Activated CD4-positive, alpha-beta T cell treated with anti-CD3 and anti-CD28 coated beads, Interleukin-2, amount 10 ng/mL, durations not matched to agents 7 days and 5 days (primary cell): ENCODE data around the gene FAT2. TPM values are rescaled to one million over a fixed set of nuclear protein-coding genes. Genes with fewer than 3 reads are reported as not detected.

Source experiments
- CTCF ChIA-PET: fragments of 350-600 bp; sonication (Branson Sonifier 250); formaldehyde crosslinking; loops from one replicate; lab custom pipeline; 2021; ENCODE audit warnings: antibody characterized with exemption; lab: Charles Lee
- POLR2A ChIA-PET: fragments of 350-600 bp; sonication (Branson Sonifier 250); formaldehyde crosslinking; loops from one replicate; lab custom pipeline; 2021; ENCODE audit warnings: antibody characterized with exemption; lab: Charles Lee
- DNase-seq: peaks from one replicate; pipeline ENCODE4 v3.0.0-alpha.2; 2020
- H3K27ac Mint-ChIP-seq: one replicate; pipeline ENCODE4 v1.8.0; 2021; ENCODE audit warnings: mild to moderate bottlenecking, moderate library complexity, mixed read lengths
- H3K27me3 Mint-ChIP-seq: one replicate; pipeline ENCODE4 v1.8.0; 2021; ENCODE audit warnings: mixed read lengths
- H3K36me3 Mint-ChIP-seq: one replicate; pipeline ENCODE4 v1.8.0; 2021; ENCODE audit warnings: low read depth, mixed read lengths
- H3K4me1 Mint-ChIP-seq: one replicate; pipeline ENCODE4 v1.8.0; 2021; ENCODE audit warnings: mixed read lengths
- H3K4me3 Mint-ChIP-seq: one replicate; pipeline ENCODE4 v1.8.0; 2021; ENCODE audit warnings: mild to moderate bottlenecking, moderate library complexity, mixed read lengths
- H3K9me3 Mint-ChIP-seq: one replicate; pipeline ENCODE4 v1.8.0; 2021; ENCODE audit warnings: mixed read lengths
- total RNA-seq, 2 experiments: library from RNA; stranded (reverse); gene quantifications; one replicate each; pipeline ENCODE4 v1.2.3, GENCODE V29; 2021

FAT2 gene
- total RNA-seq, 2 experiments from 2014 or later: not detected

DNA sequence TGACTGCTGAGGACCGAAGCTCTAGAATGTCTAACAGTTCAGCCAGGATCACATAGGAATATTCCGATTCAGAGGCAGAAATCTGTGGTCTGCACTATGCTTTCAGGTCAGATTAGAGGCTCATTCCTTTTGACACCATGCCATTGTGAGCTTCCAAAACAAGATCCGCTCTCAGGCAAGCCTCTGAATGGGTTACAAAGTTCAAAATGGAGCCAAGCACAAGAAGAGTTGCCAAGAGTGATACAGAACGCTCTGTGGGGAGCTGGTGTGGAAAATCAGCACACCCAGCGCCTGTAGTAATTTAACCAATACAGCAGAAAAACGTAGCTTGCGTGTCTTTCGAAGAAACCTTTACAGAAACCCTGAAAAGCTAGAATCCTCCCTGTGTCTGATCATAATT, 33.3 kb upstream of the FAT2 start:
- H3K27ac Mint-ChIP-seq: no peak overlapping the region
- no peaks in the 10 kb centered on the region for H3K27me3 Mint-ChIP-seq
- no peaks in the 10 kb centered on the region for H3K9me3 Mint-ChIP-seq
- H3K4me1 Mint-ChIP-seq: no peaks in the 10 kb centered on the region
- H3K36me3 Mint-ChIP-seq: no peaks in the 10 kb centered on the region
- no peak overlapping the region for H3K4me3 Mint-ChIP-seq
- no peak for DNase-seq
- POLR2A ChIA-PET: no interaction called here
- CTCF ChIA-PET: interaction anchor here (1.1 to 1.9 kb wide), 3 partner anchors 12 to 136 kb away, joined by 3 to 6 read pairs (median 4); no protein-coding TSS in a partner anchor

DNA sequence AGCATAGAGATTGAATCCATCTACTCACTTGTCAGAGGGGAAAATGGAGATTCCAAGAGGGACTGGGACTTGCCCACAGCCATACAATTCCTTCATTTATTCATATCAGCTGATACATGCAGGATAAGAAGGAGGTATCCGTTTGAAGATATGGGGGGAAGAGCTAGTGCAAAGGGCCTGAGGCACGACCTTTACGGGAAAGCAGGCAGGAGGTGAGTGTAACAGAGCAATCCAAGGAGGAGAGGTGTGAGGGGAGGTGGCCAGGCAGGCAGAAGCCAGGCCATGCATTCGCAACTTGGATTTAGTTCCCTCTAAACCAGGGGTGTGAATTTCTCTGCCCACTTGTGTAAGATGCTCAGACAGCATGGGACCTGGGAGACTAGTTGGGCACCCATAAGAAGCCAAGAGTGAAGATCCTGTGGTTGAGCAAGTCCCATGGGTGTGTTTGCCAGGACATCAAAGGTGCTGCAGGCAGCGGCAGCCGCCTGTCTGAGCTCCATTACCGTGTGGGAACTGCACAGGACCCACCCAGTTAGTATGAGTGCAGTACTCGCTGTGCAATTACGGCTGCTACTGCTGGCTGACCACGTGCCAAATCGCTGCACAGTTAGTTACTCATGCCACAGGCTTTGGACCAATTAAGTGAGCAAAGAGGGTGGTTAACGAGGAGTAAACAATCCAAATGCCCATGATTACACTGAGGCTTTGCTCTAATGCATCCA, 31.4 kb upstream of the FAT2 start:
- H3K9me3 Mint-ChIP-seq: no peaks in the 10 kb centered on the region
- no peak overlapping the region for H3K27ac Mint-ChIP-seq
- ChIA-PET CTCF (interaction anchor here (1.3 to 1.8 kb wide), 2 partner anchors 8 to 17 kb away, joined by 3 to 5 read pairs; no protein-coding TSS in a partner anchor), POLR2A (no interaction called here)
- DNase-seq: no peak
- H3K4me1 Mint-ChIP-seq: no peaks in the 10 kb centered on the region
- H3K4me3 Mint-ChIP-seq: no peak overlapping the region
- no peaks in the 10 kb centered on the region for H3K36me3 Mint-ChIP-seq
- no peaks in the 10 kb centered on the region for H3K27me3 Mint-ChIP-seq

DNA sequence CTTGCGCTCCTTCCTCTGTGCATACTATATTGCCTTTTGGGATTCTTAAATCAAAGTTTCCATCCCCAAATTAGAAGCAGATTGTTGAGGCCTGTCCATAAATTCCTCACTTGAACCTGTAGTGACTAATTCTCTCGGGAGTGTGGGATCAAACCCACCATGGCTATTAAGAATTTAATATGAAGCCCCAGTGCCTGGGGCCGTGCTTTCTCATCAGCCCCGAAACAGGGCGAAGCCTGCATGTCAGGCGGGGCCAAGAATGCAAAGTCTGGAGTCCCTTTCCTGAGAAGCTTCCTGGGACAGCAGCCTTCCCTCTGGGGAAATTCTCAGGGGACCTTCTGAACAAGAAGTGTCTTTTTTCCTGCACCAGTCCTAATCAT, 29.3 kb upstream of the FAT2 start:
- Mint-ChIP-seq H3K4me1 (peaks cover 4% of the 10 kb centered on the region), H3K27me3 (peaks cover 3% of the 10 kb centered on the region), H3K4me3 (no peak overlapping the region), H3K36me3 (no peaks in the 10 kb centered on the region), H3K27ac (no peak overlapping the region), H3K9me3 (no peaks in the 10 kb centered on the region)
- CTCF ChIA-PET: interaction anchor here (1.2 kb wide), 1 partner anchor 9 kb away, joined by 3 read pairs; no protein-coding TSS in a partner anchor
- DNase-seq: no peak
- POLR2A ChIA-PET: no interaction called here

DNA sequence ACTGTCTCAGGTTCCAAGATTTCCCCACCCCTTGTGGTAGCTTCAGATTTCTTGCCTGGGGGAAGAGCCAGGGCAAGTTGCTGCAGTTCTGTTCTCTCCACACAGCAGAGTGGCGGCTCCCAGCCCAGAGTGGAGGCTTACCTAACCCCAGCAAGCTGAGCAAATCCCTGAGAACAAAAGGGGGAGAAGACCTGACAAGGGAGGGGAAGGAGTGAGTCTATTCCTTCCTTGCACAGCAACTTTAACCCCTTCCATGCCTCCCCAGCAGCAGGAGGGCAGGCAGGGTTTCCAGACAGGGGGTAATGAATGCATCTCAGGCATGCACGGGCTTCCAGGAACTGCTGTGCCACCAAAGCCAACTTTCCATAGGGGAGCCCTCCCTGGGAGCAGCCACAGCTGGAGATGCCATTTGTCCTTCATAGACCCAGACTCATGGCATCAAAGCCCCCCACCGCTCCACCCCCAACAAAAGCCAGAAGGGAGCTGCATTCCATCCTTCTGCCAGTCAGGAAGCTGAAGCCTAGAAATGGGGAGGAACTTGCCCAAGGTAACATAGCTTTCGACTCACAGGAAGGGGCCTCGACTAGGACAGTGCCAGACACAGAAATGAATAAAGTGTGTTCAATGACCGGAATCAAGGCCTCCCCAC, 28.8 kb upstream of the FAT2 start:
- Mint-ChIP-seq H3K36me3 (no peaks in the 10 kb centered on the region), H3K4me3 (no peak overlapping the region), H3K27ac (no peak overlapping the region), H3K27me3 (peaks cover 3% of the 10 kb centered on the region), H3K9me3 (no peaks in the 10 kb centered on the region), H3K4me1 (peaks cover 7% of the 10 kb centered on the region)
- ChIA-PET POLR2A (no interaction called here), CTCF (interaction anchor here (1.1 to 1.2 kb wide), 2 partner anchors 8 to 39 kb away, joined by 3 read pairs; no protein-coding TSS in a partner anchor)
- no peak for DNase-seq

DNA sequence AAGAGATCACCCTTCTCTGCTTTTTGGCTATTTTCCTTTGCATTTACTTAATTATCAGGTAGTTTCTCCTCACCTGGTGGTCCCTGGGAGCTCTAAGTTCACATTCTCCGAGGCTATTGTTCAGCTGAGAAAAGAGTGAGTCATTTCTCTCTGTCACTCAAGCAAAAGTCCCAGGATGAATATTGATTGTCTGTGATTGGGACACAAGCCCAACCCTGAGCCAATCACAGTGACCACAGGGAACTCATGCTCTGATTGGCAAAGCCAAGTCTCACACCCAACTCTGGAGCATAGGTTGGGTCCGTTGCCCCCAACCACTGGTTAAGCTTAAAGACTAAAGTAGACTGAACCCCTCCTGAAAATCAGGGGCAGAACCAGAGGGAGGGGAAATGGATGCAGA, 27.8 kb upstream of the FAT2 start:
- Mint-ChIP-seq H3K4me1 (peaks cover 11% of the 10 kb centered on the region), H3K9me3 (no peaks in the 10 kb centered on the region), H3K27me3 (peaks cover 3% of the 10 kb centered on the region), H3K27ac (no peak overlapping the region), H3K4me3 (no peak overlapping the region), H3K36me3 (no peaks in the 10 kb centered on the region)
- CTCF ChIA-PET: interaction anchor here (1.1 kb wide), 2 partner anchors 25 to 40 kb away, joined by 3 read pairs; no protein-coding TSS in a partner anchor
- POLR2A ChIA-PET: no interaction called here
- no peak for DNase-seq

DNA sequence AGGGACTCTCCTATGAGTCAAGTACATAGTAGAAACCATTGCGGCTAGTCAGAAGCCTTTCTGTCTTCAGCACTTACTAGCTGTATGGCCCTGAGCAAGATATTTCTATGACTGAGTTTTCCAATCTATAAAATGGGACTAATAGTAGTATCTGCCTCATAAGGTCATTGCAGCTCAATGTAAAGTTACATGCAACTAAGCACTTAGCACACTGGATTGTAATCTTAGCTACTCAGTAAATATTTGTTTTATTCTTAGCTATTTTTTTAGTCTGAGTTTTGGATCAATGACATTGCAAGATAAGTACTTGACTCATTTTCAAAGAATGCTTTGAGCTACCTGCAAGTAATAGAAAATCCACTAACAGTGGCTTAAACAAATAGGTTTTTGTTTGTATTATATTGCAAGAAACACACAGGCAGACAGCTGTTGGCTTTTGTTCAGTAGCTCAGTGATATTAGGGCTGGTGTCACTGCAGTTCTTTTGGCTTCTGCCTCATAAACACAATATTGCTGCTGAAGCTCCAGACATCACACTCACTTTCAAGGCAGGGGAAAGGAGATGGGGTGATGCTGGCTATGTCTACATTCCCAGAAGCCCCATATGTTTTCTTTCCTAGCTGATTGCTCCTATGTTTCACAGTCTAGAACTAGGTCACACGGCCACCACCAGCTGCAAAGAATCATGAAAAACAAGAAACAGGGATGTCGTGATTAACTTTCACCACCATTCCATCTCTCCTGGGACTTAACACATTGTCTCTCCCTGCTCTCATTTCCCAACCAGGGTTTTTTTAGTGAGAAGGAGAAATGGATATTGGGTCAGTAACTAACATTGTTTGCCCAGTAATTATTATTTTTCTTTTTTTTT, 26.9 kb upstream of the FAT2 start:
- DNase-seq: no peak
- H3K9me3 Mint-ChIP-seq: no peaks in the 10 kb centered on the region
- H3K4me3 Mint-ChIP-seq: no peak overlapping the region
- peaks cover 3% of the 10 kb centered on the region for H3K27me3 Mint-ChIP-seq
- H3K27ac Mint-ChIP-seq: no peak overlapping the region
- ChIA-PET CTCF (interaction anchor here (1.0 to 1.4 kb wide), 3 partner anchors 9 to 26 kb away, joined by 3 read pairs; no protein-coding TSS in a partner anchor), POLR2A (no interaction called here)
- H3K4me1 Mint-ChIP-seq: peaks cover 19% of the 10 kb centered on the region
- H3K36me3 Mint-ChIP-seq: no peaks in the 10 kb centered on the region

DNA sequence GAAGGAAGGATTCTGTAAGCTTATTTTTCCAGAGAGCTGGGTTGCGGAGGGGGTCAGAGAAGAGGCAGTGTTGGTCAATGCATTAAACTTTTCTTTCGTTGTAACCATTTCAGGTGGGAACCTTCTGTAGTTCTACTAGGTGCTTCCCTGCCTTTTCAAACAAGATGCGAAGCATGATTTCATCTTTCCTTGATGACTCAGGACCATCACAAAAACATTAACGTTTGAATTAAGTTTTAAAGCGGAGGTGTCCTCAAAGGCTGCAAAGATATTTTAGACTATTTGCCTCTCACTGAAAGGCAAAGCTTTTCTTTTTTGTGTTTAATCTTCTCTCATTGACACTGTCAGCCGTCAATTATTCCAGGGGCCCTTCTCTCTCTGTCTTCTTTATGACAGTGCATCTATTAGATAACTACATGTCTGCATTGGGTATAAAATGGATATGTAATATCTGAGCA, 26.3 kb upstream of the FAT2 start:
- peaks cover 26% of the 10 kb centered on the region for H3K4me1 Mint-ChIP-seq
- no peaks in the 10 kb centered on the region for H3K36me3 Mint-ChIP-seq
- no peak for DNase-seq
- peaks cover 3% of the 10 kb centered on the region for H3K27me3 Mint-ChIP-seq
- H3K27ac Mint-ChIP-seq: no peak overlapping the region
- no peaks in the 10 kb centered on the region for H3K9me3 Mint-ChIP-seq
- POLR2A ChIA-PET: no interaction called here
- CTCF ChIA-PET: interaction anchor here (1.0 to 1.4 kb wide), 2 partner anchors 10 to 15 kb away, joined by 3 read pairs; no protein-coding TSS in a partner anchor
- no peak overlapping the region for H3K4me3 Mint-ChIP-seq

DNA sequence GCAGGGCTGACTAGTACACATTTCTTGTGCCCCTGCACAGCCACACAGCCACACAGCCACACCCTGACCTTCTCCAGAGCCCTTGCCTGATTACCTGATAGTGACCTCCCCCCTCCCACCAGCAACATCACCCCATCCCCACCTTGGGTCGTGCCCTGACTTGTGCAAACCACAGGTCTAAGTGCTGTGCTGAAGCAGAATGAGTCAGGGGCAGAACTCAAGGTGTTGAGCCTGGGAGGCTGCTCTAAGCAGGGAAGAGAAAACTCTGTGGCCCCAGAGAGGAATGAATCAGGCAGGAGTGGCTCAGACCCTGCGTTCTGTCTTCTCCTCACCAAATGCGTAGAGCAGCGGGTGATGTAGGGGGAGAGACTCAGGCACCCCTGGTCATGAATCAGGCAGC, 24.3 kb upstream of the FAT2 start:
- DNase-seq: no peak
- POLR2A ChIA-PET: no interaction called here
- Mint-ChIP-seq H3K27ac (no peak overlapping the region), H3K4me1 (peaks cover 30% of the 10 kb centered on the region), H3K36me3 (no peaks in the 10 kb centered on the region), H3K27me3 (peaks cover 3% of the 10 kb centered on the region), H3K4me3 (no peak overlapping the region), H3K9me3 (no peaks in the 10 kb centered on the region)
- CTCF ChIA-PET: no interaction called here

DNA sequence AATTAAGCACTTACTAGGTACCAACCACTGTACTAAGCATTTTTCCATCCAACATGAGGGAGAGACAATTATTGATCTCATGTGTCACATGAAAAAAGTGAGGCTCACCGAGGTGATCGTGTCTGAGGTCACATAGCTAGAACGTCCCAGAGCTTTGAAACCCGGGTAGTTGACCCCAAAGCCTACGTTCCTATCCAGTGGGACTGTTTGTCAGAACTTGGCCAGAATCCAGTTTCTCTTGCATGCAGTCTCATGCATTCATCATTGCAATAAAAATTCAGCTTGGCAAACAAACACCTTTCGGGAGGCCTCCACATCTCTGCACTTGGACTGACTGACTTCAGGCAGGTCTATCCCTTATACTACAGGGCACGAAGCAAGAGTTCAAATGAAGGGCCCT, 23.4 kb upstream of the FAT2 start:
- ChIA-PET POLR2A (interaction anchor here (0.5 kb wide), 1 partner anchor 401 kb away, joined by 3 read pairs; no protein-coding TSS in a partner anchor), CTCF (interaction anchor here (0.9 to 1.7 kb wide), 3 partner anchors 8 to 38 kb away, joined by 3 to 6 read pairs (median 5); partner anchors contain the start of gene FAT2)
- no peaks in the 10 kb centered on the region for H3K9me3 Mint-ChIP-seq
- H3K36me3 Mint-ChIP-seq: no peaks in the 10 kb centered on the region
- H3K27me3 Mint-ChIP-seq: peaks cover 3% of the 10 kb centered on the region
- no peak overlapping the region for H3K4me3 Mint-ChIP-seq
- H3K27ac Mint-ChIP-seq: no peak overlapping the region
- H3K4me1 Mint-ChIP-seq: peaks cover 30% of the 10 kb centered on the region
- no peak for DNase-seq

DNA sequence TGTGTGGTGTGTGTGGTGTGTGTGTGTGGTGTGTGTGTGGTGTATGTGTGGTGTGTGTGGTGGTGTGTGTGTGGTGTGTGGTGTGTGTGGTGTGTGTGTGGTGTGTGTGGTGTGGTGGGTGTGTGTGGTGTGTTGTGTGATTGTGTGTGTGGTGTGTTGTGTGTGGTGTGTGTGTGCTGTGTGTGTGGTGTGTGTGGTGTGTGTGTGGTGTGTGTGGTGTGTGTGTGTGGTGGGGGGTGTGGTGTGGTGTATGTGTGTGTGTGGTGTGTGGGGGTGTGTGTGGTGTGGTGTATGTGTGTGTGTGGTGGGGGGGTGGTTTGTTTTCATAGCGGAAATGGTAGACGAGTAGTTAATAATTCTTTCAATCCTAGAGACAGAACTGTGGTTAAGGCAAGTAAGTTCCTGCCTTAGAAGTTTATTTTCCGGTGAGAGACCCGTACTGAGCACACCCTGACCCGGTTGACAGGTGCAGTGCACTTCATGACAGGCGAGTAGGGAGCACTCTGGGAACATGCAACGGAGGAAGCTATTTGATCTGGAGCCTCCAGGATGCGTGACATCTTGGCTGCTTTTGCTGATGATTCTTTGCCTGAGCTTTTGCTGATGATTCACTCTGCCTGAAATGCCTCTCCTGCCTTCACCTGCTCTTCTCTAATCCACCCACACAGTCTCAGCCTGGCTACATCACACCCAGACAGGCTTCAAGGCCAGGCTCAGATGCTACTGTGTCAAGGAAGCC, 21.7 kb upstream of the FAT2 start:
- ChIA-PET POLR2A (no interaction called here), CTCF (interaction anchor here (1.2 kb wide), 1 partner anchor 46 kb away, joined by 3 read pairs; no protein-coding TSS in a partner anchor)

DNA sequence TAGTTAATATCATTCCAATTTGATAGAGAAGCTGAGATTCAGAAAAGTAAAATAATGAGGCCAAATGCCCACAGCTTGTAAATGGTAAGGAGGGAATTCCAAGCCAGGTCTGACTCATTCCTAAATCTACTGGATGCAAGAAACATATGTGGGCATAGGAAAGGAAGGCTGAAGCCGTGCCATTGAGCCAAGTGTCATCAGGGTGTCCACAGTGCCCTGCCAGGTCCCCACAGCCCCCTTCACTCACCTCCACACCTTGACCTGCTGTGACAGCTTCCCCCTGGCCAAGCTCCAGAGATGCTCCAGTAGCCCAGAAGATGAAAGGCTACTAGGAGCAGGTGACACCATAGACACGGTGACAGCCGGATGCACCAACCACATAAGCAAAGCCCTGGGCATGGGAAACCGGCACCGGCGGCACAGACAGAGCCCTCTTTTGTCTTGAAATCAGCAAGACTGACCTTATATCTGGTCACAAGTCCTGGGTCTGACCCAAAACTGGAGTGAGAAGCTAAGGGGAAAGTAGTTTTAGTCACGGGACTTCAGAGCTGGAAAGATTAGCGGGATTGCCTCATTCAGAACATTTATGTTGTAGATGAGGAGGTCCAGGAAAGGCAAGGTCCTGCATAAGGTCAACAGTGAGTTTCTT, 20.1 kb upstream of the FAT2 start:
- DNase-seq: no peak
- peaks cover 3% of the 10 kb centered on the region for H3K27me3 Mint-ChIP-seq
- POLR2A ChIA-PET: no interaction called here
- no peak overlapping the region for H3K4me3 Mint-ChIP-seq
- no peak overlapping the region for H3K27ac Mint-ChIP-seq
- no peaks in the 10 kb centered on the region for H3K36me3 Mint-ChIP-seq
- no peaks in the 10 kb centered on the region for H3K9me3 Mint-ChIP-seq
- CTCF ChIA-PET: interaction anchor here (0.6 to 2.3 kb wide), 4 partner anchors 9 to 138 kb away, joined by 3 to 6 read pairs (median 4); no protein-coding TSS in a partner anchor
- peaks cover 30% of the 10 kb centered on the region for H3K4me1 Mint-ChIP-seq

More for the DNA sequence above, 21.7 kb upstream of the FAT2 start:
- no peaks in the 10 kb centered on the region for H3K9me3 Mint-ChIP-seq
- peak overlapping the region; percentile 73 for H3K27ac Mint-ChIP-seq
- peak; percentile 37 for DNase-seq
- no peak overlapping the region for H3K4me3 Mint-ChIP-seq
- peaks cover 3% of the 10 kb centered on the region for H3K27me3 Mint-ChIP-seq
- no peaks in the 10 kb centered on the region for H3K36me3 Mint-ChIP-seq
- peaks cover 30% of the 10 kb centered on the region for H3K4me1 Mint-ChIP-seq
